GM18517 (cell line): ENCODE data around the gene UNC5CL.

Experiments
- ATAC-seq: cut with Tn5 transposase; IDR thresholded peaks from one replicate; pipeline ENCODE4 v1.9.1; 2021; ENCODE audit warnings: mild to moderate bottlenecking, moderate library complexity; ENCODE audit not compliant: unreplicated experiment

The UNC5CL gene, protein sequence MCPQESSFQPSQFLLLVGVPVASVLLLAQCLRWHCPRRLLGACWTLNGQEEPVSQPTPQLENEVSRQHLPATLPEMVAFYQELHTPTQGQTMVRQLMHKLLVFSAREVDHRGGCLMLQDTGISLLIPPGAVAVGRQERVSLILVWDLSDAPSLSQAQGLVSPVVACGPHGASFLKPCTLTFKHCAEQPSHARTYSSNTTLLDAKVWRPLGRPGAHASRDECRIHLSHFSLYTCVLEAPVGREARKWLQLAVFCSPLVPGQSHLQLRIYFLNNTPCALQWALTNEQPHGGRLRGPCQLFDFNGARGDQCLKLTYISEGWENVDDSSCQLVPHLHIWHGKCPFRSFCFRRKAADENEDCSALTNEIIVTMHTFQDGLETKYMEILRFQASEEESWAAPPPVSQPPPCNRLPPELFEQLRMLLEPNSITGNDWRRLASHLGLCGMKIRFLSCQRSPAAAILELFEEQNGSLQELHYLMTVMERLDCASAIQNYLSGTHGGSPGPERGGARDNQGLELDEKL

GRCh38 chr6:41039060-41039998 lies at the start of gene UNC5CL:
TSS of gene UNC5CL (minus strand) at chr6:41039221. CDS start at chr6:41035074, 4,147 bp downstream.
- ATAC-seq = no peak

- ATAC-seq = no peak
Measured at GRCh38 chr6:41088451-41088850, 49.4 kb upstream of the UNC5CL start.

DNA sequence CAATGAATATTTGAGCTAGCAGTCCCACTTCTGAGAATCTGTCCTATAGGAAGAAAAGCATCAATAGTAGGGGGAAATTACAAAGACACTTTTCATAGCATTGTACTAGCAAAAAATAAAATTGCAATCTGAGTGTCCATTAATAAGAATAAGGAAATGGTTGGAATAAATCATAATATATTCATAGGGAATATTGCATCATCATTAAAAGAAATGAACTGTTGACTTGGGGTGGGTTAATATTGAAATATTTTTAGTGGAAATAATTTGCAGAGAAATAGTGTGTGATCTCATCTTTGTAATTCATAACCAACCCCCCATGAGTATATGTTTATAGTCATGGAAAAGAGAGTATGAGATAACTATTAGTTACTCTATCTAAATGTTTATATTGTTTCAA lies 46.2 kb upstream of the UNC5CL start:
- ATAC-seq = no peak

DNA sequence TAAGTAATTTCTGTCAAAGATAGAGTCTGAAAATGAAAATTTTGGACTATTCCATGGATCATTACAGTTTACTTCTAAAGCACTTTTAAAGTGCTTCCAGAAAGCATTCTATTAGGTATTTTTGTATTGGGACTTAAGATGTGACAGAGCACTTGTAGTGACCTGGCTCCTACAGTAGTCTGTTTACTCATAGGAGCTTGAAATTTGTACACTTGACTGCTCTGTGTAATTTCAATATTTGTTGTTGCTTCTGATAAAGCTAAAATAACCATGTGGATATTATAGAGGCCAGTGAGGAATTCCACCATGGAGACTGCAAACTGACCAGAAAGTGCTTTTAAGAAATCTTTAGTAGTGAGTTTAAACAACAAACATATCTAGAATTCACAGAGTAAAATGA lies 44.1 kb upstream of the UNC5CL start:
- no peak for ATAC-seq

DNA sequence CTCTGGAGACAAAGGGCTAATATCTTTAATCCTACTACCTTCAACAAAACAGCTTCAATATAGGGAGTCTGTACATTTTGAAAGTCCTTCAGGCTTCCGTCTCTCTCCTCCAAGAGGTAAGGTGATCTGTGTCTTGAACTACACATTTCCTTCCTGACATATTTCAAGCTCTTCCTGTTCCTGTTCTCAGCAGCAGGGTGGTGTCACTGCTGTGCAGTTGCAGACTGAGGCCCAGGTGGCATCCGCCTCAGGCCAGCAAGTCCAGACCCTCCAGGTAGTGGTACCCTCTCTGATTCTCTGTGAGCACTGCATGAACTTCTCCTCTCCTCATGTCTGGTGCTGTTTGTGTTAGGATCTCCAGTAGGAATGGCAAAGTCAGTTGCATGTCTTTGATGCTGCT lies 41.6 kb upstream of the UNC5CL start:
- ATAC-seq = no peak

GRCh38 chr6:41079080-41079479 lies 40.1 kb upstream of the UNC5CL start:
- no peak for ATAC-seq

GRCh38 chr6:41078101-41078500 lies 39.1 kb upstream of the UNC5CL start:
- ATAC-seq = no peak

DNA sequence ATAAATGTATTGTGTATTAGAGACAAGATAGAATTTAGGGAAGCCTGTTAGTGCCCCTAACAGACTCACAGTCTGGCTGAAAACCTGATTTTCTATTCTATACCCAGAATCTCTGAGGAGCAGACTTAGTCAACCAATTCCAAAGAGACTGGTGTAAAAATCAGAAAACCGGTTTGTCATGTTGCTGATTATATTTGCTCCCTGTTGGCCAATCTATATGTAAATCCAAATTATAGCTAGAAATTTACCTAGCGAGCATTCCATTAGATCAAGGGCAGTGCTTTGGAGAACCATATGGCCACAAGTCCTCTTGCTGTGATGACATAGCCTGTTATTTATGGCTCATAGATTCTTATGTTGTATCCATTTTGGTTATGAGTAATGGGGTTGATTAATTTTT lies 38.5 kb upstream of the UNC5CL start:
- no peak for ATAC-seq

GRCh38 chr6:41075651-41076626 lies 36.9 kb upstream of the UNC5CL start:
- no peak for ATAC-seq

DNA sequence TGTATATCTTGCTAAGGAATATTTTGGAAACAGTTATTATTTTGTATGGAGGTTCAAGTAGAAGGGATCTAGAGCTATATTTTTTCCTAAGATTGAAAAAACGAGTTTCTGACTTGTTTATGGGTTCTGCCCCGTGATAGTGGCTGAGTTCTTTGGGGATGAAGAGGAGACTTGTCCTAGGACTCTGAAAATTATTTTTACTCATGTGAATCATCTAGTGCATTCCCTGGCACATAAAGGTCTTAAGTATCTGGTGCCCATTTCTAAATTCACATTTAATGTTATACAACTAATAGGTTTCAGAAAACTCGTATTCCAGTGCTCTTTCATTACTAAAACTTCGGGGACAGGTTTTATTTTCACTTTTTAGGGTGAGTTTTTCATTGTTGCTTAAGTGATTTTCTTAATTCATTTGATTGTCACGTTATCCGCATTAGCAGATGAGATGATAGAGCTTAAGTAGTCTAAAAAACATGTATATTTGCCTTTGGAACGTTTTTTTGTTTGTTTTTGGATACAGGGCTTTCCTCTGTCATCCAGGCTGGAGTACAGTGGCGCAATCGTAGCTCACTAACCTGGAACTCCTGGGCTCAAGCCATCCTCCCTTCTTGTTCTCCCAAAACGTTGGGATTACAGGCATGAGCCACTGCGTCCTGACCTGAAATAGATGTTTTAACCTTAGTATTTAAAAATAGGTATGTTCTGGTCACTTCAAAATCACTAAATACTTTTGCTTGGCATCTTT lies 35.8 kb upstream of the UNC5CL start:
- no peak for ATAC-seq

DNA sequence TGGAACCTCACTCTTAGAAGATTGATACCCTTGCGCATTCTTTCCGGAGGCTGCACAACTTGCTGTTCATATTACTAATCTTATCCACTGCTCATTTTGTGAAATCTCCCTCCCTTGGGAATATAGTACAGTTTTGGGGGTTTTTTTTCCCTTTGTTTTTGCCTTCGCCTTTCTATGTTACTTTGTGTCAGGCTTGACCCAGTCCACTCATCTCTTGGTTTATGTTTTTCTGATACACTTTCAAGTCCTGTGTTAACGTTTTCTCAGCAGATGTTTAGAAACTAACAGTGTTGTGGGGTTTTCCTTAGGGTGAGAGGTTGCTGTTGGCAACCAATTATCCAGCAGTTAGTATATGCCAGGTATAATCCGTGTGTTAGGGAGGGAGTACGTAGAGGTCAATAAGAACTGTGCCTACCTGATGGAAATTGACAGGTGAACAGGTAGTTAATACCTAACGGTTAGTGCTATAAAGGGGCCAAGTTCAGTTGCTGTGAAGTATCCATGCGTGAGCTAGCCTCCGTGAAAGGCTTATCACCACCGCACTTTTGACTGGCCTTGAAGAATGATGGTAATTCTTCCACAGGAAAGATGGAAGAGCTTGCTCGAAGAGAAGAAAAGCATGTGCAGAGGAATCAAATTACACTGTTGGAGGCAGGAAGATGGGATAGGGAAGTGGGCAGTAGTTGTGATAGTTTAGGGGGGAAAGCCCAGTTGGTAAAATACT lies 35.1 kb upstream of the UNC5CL start:
- no peak for ATAC-seq

DNA sequence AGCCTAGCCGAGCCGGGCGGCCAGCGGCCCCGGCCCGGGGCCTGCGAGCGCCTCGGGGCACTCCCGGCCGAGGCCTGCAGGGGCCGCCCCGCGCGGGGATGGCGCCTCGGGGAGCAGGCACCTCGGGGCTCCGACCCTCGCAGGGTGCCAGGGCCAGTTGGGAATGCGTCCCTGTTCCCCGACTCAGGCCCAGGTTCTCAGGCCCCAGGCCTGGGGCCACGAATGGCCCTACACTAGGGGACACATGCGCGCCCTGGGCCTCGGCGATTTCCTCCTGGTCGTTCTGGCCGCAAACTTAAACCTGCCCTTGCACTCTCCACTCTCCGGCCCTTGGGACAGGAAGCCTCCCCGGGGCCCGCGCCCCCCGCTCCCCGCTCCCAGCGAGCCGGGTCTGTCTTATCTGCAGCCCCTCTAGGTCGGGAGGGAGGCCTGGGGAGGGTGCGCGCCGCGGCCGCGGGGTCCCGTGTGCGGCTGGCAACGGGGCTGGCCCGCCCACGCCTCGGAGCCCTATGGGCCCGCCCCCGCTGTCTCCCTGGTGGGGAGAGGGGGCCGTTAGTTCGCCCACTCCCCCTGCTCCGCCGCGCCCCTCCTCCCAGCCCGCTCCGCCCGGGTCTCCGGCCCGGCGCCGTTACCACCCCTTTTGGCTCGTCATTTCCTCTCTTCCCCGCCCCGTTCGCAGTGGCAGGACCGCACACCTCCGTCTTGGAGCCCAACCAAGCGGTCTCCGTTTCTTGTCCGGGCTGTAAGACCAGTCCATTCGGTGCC lies 34.4 kb upstream of the UNC5CL start:
- ATAC-seq = peak; percentile 27

GRCh38 chr6:41072836-41073202 lies 33.8 kb upstream of the UNC5CL start, which contains the start of gene NFYA:
TSS of gene NFYA (plus strand) at chr6:41072974. CDS start at chr6:41079090, 6,116 bp downstream.
- ATAC-seq = peak; percentile 63

GRCh38 chr6:41071923-41072835 lies 33.2 kb upstream of the UNC5CL start, which contains the start of gene OARD1:
TSS of gene OARD1 (minus strand) at chr6:41072356. CDS start at chr6:41071634, 722 bp downstream.
- ATAC-seq = peak; percentile 60

- peak; percentile 15 for ATAC-seq
Measured at GRCh38 chr6:41071501-41071922, 32.5 kb upstream of the UNC5CL start.

DNA sequence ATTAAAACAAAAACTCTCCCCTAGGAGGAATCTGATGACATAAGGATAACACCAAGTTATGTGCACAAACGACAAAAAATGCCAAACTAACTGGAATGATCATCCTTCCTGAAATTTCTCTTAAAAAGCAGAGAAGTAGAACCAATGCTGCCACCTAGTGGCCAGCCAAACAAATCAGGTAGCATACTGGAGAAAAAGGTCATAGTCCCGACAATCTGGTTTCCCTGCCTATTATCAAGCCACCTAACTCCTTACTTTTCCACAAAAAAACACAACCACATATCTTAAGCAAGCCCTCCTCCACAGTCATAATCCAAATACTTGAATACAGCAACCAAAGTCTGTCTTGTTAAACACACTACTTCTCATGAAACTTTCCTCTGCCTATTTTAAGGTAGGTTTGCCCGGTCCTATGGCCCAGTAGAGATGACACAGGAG lies 27.9 kb upstream of the UNC5CL start:
- ATAC-seq = no peak

GRCh38 chr6:41065550-41066026 lies 26.6 kb upstream of the UNC5CL start:
- no peak for ATAC-seq
